ENCODE measurements around the gene ORMDL2.

- TF ChIP-seq CTCF (conservative IDR thresholded peaks at IDR 0.05; ENCODE audit: low read depth in 2 of 2) (no peak), JUNB (IDR thresholded peaks at IDR 0.05; ENCODE audit: unreplicated experiment) (no peak), POLR2AphosphoS5 (IDR thresholded peaks at IDR 0.05; ENCODE audit: low read depth) (no peak), EZH2 (IDR thresholded peaks at IDR 0.05; ENCODE audit: low read depth, unreplicated experiment) (no peak)
Measured at GRCh38 chr12:55842681-55843429, 25.0 kb downstream of the ORMDL2 start, which contains the start of gene MMP19.
